T-helper 9 cell (primary cell): ENCODE data around the gene PIGU.
A peak's percentile ranks its signal among the peaks of the same experiment; 100 is the strongest.
"Not testable (repeated sequence)": the region's sequence is repeated elsewhere in the genome, so short reads cannot be mapped to it uniquely, and the experiment has no call there.

ENCODE experiments used
- DNase-seq: peaks from one replicate; pipeline ENCODE4 v3.0.0-alpha.2; 2020

PIGU gene

GRCh38 chr20:34706302-34706875 lies 29.5 kb upstream of the PIGU start:
- DNase-seq = no peak

GRCh38 chr20:34705397-34706301 lies 28.8 kb upstream of the PIGU start:
- no peak for DNase-seq

- DNase-seq = no peak
Measured at GRCh38 chr20:34705008-34705396, 28.1 kb upstream of the PIGU start.

- peak; percentile 87 for DNase-seq
Measured at GRCh38 chr20:34704177-34705007, 27.5 kb upstream of the PIGU start, which contains the start of gene TP53INP2. Gene TP53INP2 (plus strand): TSS chr20:34704344. CDS start chr20:34708740, 4,396 bp downstream.

GRCh38 chr20:34703424-34704176 lies 26.7 kb upstream of the PIGU start:
- DNase-seq = no peak

- DNase-seq = no peak
Measured at GRCh38 chr20:34703061-34703423, 26.1 kb upstream of the PIGU start.

GRCh38 chr20:34701405-34702085 lies 24.7 kb upstream of the PIGU start:
- no peak for DNase-seq

- DNase-seq = no peak
Measured at GRCh38 chr20:34693414-34693813, 16.5 kb upstream of the PIGU start.

- no peak for DNase-seq
Measured at GRCh38 chr20:34691838-34692237, 14.9 kb upstream of the PIGU start.

GRCh38 chr20:34689486-34689885 lies 12.6 kb upstream of the PIGU start:
- no peak for DNase-seq

GRCh38 chr20:34683667-34684066 lies 6.8 kb upstream of the PIGU start:
- DNase-seq = no peak

GRCh38 chr20:34680586-34681175 lies 3.8 kb upstream of the PIGU start:
- DNase-seq = no peak

- DNase-seq = no peak
Measured at GRCh38 chr20:34675993-34676641, 775 bp downstream of the PIGU start.

GRCh38 chr20:34675561-34675960 lies 1.3 kb downstream of the PIGU start:
- no peak for DNase-seq

- no peak for DNase-seq
Measured at GRCh38 chr20:34673412-34673811, 3.5 kb downstream of the PIGU start.

GRCh38 chr20:34669094-34669493 lies 7.8 kb downstream of the PIGU start:
- DNase-seq = no peak

- not testable (repeated sequence) for DNase-seq
Measured at GRCh38 chr20:34664751-34665150, 12.1 kb downstream of the PIGU start.

- DNase-seq = no peak
Measured at GRCh38 chr20:34663213-34663943, 13.5 kb downstream of the PIGU start.

- DNase-seq = not testable (repeated sequence)
Measured at GRCh38 chr20:34661811-34662210, 15.1 kb downstream of the PIGU start.

GRCh38 chr20:34658654-34659053 lies 18.2 kb downstream of the PIGU start:
- DNase-seq = not testable (repeated sequence)
